ENCODE measurements around the gene UBE3D.

UBE3D gene

DNA sequence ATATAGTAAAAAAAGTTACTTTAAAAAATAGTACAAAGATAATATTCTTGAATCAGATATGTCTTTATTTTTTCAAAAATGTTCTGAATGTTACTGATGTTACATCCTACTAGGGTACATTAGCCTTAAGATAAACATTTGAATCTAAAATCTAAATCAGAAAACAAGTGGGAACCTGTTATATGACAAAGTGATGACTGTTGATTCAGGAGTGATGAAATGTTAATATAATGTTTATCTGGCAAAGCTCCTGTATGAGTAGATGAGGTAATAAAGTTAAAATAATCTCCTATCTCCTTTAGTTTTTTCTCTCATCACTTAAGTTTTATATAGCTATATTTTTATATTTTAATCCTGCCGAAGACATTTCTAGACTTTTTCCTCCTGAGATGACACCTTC lies 6.1 kb upstream of the UBE3D start:
- no peaks in the 10 kb centered on the region for H3K9me2 ChIP-seq (replicated peaks; ENCODE audit: control insufficient read depth, low read length)
- TF ChIP-seq, protein P1, sequence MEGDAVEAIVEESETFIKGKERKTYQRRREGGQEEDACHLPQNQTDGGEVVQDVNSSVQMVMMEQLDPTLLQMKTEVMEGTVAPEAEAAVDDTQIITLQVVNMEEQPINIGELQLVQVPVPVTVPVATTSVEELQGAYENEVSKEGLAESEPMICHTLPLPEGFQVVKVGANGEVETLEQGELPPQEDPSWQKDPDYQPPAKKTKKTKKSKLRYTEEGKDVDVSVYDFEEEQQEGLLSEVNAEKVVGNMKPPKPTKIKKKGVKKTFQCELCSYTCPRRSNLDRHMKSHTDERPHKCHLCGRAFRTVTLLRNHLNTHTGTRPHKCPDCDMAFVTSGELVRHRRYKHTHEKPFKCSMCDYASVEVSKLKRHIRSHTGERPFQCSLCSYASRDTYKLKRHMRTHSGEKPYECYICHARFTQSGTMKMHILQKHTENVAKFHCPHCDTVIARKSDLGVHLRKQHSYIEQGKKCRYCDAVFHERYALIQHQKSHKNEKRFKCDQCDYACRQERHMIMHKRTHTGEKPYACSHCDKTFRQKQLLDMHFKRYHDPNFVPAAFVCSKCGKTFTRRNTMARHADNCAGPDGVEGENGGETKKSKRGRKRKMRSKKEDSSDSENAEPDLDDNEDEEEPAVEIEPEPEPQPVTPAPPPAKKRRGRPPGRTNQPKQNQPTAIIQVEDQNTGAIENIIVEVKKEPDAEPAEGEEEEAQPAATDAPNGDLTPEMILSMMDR (IDR thresholded peaks at IDR 0.05; ENCODE audit: low read depth, low read length, poor library complexity, severe bottlenecking): no peak
- TF ChIP-seq EZH2phosphoT487 (IDR thresholded peaks at IDR 0.05; ENCODE audit: borderline replicate concordance, low read length): no peak
- no peaks in the 10 kb centered on the region for H3K27me3 ChIP-seq (ENCODE audit: control insufficient read depth, low read length)
- H3K36me3 ChIP-seq (ENCODE audit: control insufficient read depth, low read length): peaks cover 33% of the 10 kb centered on the region
- no peak overlapping the region; the same call in 1 of the 2 replicates for H3K4me2 ChIP-seq (ENCODE audit: low read length)
- no peaks in the 10 kb centered on the region for H3K9me3 ChIP-seq (ENCODE audit: control insufficient read depth, insufficient read depth, low read length)
- H3K4me3 ChIP-seq (ENCODE audit: low read length): no peak overlapping the region
- H3K79me2 ChIP-seq (ENCODE audit: control insufficient read depth, low read length): peaks cover 90% of the 10 kb centered on the region
- H3F3A ChIP-seq (ENCODE audit: control insufficient read depth, insufficient read depth): peaks cover 6% of the 10 kb centered on the region; the same call in 1 of the 2 replicates
- H3K4me1 ChIP-seq (ENCODE audit: control insufficient read depth, low read length): peaks cover 36% of the 10 kb centered on the region
- H3K27ac ChIP-seq (ENCODE audit: low read depth, low read length): no peak overlapping the region
- H4K20me1 ChIP-seq (ENCODE audit: control insufficient read depth, insufficient read depth, low read depth, low read length): no peaks in the 10 kb centered on the region; the same call in 1 of the 2 replicates

- H3K27ac ChIP-seq (ENCODE audit: low read depth, low read length): peak overlapping the region; percentile 55
- H3K27me3 ChIP-seq (ENCODE audit: control insufficient read depth, low read length): no peaks in the 10 kb centered on the region
- H3F3A ChIP-seq (ENCODE audit: control insufficient read depth, insufficient read depth): peaks cover 6% of the 10 kb centered on the region; the same call in 1 of the 2 replicates
- no peaks in the 10 kb centered on the region for H3K9me3 ChIP-seq (ENCODE audit: control insufficient read depth, insufficient read depth, low read length)
- H3K4me3 ChIP-seq (ENCODE audit: low read length): peak overlapping the region; percentile 62
- H3K4me1 ChIP-seq (ENCODE audit: control insufficient read depth, low read length): peaks cover 43% of the 10 kb centered on the region
- H3K9me2 ChIP-seq (replicated peaks; ENCODE audit: control insufficient read depth, low read length): no peaks in the 10 kb centered on the region
- H3K4me2 ChIP-seq (ENCODE audit: low read length): peak overlapping the region; percentile 93
- H3K36me3 ChIP-seq (ENCODE audit: control insufficient read depth, low read length): peaks cover 27% of the 10 kb centered on the region
- TF ChIP-seq, protein P1 (IDR thresholded peaks at IDR 0.05; ENCODE audit: low read depth, low read length, poor library complexity, severe bottlenecking): no peak
- no peak for TF ChIP-seq EZH2phosphoT487 (IDR thresholded peaks at IDR 0.05; ENCODE audit: borderline replicate concordance, low read length)
- peaks cover 83% of the 10 kb centered on the region for H3K79me2 ChIP-seq (ENCODE audit: control insufficient read depth, low read length)
- no peaks in the 10 kb centered on the region; the same call in 1 of the 2 replicates for H4K20me1 ChIP-seq (ENCODE audit: control insufficient read depth, insufficient read depth, low read depth, low read length)
Measured at GRCh38 chr6:83071023-83071422, 5.4 kb upstream of the UBE3D start.

GRCh38 chr6:83069633-83070032 lies 4.0 kb upstream of the UBE3D start:
- H3K4me3 ChIP-seq (ENCODE audit: low read length): peak overlapping the region; percentile 62
- H3K9me3 ChIP-seq (ENCODE audit: control insufficient read depth, insufficient read depth, low read length): no peaks in the 10 kb centered on the region
- H3K36me3 ChIP-seq (ENCODE audit: control insufficient read depth, low read length): peaks cover 15% of the 10 kb centered on the region
- no peaks in the 10 kb centered on the region for H3K9me2 ChIP-seq (replicated peaks; ENCODE audit: control insufficient read depth, low read length)
- no peak for TF ChIP-seq EZH2phosphoT487 (IDR thresholded peaks at IDR 0.05; ENCODE audit: borderline replicate concordance, low read length)
- TF ChIP-seq, protein P1 (IDR thresholded peaks at IDR 0.05; ENCODE audit: low read depth, low read length, poor library complexity, severe bottlenecking): no peak
- H3F3A ChIP-seq (ENCODE audit: control insufficient read depth, insufficient read depth): peaks cover 6% of the 10 kb centered on the region; the same call in 1 of the 2 replicates
- H3K79me2 ChIP-seq (ENCODE audit: control insufficient read depth, low read length): peaks cover 79% of the 10 kb centered on the region
- peak overlapping the region; percentile 55 for H3K27ac ChIP-seq (ENCODE audit: low read depth, low read length)
- no peaks in the 10 kb centered on the region for H3K27me3 ChIP-seq (ENCODE audit: control insufficient read depth, low read length)
- H3K4me2 ChIP-seq (ENCODE audit: low read length): peak overlapping the region; percentile 93
- no peaks in the 10 kb centered on the region for H4K20me1 ChIP-seq (ENCODE audit: control insufficient read depth, insufficient read depth, low read depth, low read length)
- H3K4me1 ChIP-seq (ENCODE audit: control insufficient read depth, low read length): peaks cover 49% of the 10 kb centered on the region
